Sigmoid colon (tissue), 4 donors: Measurements from ENCODE around the gene TTBK2.

Experiments used
- CTCF ChIP-seq, 4 experiments: fragments of 450-650 bp in 3 of 4; fragments of 200-600 bp in 1 of 4; IDR thresholded peaks; one replicate each; pipeline ENCODE4 v1.5.1; 2016 to 2019; ENCODE audit warnings: antibody characterized with exemption in 4 of 4, mild to moderate bottlenecking in 3 of 4, moderate library complexity in 2 of 4
- POLR2AphosphoS5 ChIP-seq, 4 donors: sonication (generic); formaldehyde crosslinking; IDR thresholded peaks; one replicate each; pipeline ENCODE4 v1.6.1; 2017; ENCODE audit warnings: antibody characterized with exemption in 4 of 4

DNA sequence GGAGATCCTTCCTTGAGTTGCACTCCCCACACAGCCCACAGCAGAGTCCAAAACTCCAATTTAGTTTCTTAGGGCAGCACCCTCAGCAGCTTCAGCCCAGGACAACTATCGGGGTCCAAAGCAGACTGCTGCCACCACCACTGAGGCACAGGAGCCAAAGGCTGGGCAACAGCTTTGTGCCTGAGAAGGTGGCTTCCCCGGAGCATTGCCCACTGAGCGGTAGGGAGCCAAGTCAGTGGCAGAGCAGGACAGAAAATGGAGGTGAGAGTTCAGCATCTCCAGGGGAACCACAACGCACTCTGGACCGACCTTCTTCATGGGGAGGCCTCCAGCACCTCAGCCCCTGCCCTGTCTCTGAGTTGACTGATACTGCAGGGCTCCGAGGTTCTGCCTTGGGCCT, 227.1 kb downstream of the TTBK2 start:
- TF ChIP-seq CTCF (IDR thresholded peaks at IDR 0.05): no peak
- TF ChIP-seq POLR2AphosphoS5 (IDR thresholded peaks at IDR 0.05): no peak
